ENCODE measurements around the gene FBXO9.
"Not testable (repeated sequence)": the region's sequence is repeated elsewhere in the genome, so short reads cannot be mapped to it uniquely, and the experiment has no call there.

Gene FBXO9

DNA sequence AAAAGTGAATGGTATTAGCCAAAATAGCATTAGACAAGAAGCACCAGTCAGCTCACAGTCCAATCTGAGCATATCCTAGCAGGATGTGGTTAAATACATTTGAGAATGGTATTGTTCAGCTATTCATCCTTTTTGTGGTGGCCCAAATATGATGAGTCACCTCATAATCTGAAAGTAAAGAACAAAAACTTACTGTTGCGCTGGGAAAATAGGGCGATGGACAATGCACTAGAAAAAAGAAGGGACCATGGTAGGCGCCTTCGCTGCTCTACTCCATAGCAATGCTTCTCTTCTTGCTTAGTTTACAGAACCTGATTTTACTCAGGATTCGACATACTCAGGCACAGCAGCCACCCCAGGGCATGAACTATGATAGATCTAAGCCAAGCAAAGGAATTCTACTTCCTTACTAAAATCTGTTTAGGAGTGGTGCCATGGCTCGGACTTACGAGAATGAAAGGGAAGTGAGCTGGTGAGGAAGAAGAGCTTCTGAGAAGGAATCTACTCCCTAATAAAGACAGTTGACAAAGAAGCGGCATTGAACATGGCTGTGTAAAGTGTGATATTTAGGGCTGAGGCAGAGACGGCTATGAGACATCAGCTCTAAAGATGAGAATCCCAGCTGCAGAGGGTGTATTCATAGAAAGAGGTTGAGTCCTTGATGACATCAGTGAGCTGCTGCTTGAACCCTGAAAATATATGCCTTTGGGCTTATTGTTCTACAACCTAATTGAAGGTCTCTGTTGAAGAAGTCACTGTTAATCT is 16.6 kb upstream of the FBXO9 start:
- peak; percentile 90 for DNase-seq (ENCODE audit: low read depth)

- no peak for DNase-seq (ENCODE audit: low read depth)
Observed at GRCh38 chr6:53049415-53049814, 15.8 kb upstream of the FBXO9 start.

GRCh38 chr6:53052152-53052551 is 13.1 kb upstream of the FBXO9 start:
- DNase-seq (ENCODE audit: low read depth) = not testable (repeated sequence)

DNA sequence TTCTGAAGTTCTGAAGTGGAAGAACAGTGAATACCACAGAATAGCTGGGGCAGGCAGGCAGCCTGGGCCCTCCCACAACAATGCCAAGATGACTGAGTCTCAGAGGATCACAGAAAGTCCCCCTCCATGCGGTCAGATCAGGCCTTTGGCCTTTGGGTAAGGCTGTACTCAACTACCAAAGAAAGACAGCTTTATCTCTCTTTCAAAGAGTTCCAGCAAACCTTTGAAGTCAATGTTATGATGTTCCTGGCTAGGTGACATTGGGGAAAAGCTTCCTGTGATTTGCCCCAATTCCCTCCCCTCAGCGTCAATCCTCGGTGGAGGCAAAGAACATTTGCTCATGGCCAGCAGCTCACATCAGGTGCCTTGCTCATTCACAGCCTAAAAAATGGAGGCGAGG is 10.7 kb upstream of the FBXO9 start:
- no peak for DNase-seq (ENCODE audit: low read depth)

DNA sequence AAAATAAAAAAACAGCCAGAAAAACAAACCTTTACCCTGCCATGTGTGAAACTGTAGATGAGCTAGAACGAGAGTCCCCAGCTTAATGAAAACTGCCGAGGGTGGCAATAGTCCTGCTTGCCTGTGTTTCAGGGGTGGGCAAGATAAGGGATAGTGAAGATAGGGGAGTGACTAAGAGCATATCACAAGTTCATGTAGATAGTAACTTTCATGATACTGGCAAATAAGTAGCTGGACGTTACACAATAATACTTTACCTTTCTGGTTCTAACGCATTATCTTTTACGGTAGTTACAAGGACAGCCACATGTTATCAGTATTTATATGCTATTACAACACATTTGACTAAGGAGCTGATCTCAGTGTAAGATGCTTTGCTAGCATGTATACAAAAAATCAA is 9.3 kb upstream of the FBXO9 start:
- DNase-seq (ENCODE audit: low read depth) = no peak

DNA sequence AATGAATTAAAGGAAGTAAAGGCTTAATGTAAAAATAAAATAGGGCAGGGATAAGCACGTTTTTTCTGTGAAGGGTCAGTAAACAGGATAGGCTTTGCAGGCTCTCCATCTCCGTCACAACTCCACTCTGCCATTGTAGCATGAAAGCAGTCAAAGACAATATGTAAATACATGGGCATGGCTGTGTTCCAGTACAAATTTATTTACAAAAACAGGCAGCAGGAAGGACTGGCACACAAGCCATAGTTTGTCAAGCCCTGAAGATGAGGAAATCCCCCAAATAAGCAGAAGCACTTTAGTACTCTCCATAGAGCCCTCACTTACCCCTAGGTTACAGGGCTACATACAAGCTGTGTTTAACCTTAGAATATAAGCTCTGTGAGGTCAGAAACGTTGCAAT is 8.9 kb upstream of the FBXO9 start:
- DNase-seq (ENCODE audit: low read depth) = no peak

GRCh38 chr6:53058388-53059195 is 6.6 kb upstream of the FBXO9 start:
- no peak for DNase-seq (ENCODE audit: low read depth)

GRCh38 chr6:53059648-53060589 is 5.3 kb upstream of the FBXO9 start:
- no peak for DNase-seq (ENCODE audit: low read depth)

- no peak for DNase-seq (ENCODE audit: low read depth)
Observed at GRCh38 chr6:53062169-53062539, 3.0 kb upstream of the FBXO9 start.

DNA sequence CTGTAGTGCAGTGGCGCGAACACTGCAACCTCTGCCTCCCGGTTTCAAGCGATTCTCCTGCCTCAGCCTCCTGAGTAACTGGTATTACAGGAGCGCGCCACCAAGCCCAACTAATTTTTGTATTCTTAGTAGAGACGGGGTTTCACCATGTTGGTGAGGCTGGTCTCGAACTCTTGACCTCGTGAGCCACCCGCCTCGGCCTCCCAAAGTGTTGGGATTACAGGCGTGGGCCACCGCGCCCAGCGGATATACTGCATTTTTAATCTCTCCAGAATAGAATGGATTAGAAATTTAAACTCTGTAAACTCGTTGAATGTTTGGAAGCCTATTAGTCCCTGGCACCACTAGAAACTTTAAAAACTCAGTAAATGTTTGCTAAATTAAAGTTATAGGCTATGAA is 949 bp upstream of the FBXO9 start:
- DNase-seq (ENCODE audit: low read depth) = not testable (repeated sequence)

DNA sequence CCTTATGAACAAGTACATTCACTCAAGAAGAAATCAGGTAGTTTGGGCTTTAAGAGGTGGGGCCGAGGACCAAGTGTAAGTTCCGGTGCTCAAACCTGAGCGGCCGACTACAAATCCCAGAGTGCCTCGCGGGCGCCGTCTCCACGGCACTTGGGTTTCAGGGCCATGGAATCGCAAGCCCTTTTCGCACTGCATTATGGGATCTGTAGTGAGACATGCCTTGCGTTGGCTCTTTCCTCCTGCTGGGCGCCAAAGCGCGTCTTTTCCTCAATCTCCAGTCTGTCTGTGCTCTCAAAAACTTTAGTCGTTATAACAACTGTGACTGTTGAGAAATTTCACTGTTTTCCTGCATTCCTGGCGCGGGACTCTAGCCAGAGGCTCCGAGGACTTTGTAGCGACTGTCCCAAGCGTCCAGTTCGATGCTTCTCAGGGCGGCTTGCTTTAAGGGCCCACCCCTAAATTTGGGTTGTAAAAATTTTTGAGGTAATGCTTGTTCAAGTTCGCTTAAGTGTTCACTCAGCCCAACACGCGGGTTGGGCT is 408 bp upstream of the FBXO9 start:
- peak; percentile 99 for DNase-seq (ENCODE audit: low read depth)

- DNase-seq (ENCODE audit: low read depth) = peak; percentile 36
Observed at GRCh38 chr6:53066077-53066417, 843 bp downstream of the FBXO9 start.

- DNase-seq (ENCODE audit: low read depth) = peak; percentile 50
Observed at GRCh38 chr6:53066874-53067706, 1.9 kb downstream of the FBXO9 start.

DNA sequence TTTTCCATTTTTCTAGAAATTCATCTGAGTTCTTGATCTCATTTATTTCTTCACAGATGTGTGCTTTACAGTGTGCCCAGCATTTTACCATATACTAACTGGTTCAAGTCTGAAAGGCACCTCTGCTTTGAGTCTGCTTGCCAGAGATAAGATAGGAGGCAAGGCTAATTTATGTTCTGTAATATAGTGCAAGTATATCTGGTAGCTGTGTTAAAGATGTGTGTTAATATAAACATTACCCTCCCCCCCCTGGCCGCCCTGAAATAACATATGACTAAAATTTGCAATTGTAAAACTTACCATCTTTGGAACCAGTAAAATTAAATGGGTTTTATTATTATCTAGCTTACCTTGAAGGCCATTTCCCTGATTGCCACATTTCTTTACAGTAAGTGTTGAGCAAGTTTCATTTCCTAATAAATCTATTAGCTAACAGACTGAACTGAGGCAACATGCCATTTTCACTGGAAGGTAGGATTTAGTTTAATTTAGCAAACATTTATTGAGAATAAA is 2.7 kb downstream of the FBXO9 start:
- DNase-seq (ENCODE audit: low read depth) = peak; percentile 46

DNA sequence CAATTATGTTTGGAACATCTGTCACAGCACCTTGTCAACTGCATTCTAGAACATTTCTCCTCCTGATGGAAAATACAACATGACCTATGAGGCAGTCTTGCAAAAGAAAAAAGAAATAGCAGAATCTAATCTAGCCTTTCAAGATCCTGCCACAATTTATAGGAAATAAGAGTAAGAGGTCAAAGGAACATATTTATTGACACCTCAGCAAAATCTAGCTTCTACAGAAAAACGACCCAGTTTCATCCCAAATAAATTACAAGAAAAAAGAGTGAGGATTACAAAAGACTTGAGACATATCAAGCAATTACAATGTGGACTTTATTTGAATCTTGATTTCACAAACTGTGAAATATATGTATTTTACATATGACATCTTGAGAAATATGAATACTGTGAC is 4.2 kb downstream of the FBXO9 start:
- no peak for DNase-seq (ENCODE audit: low read depth)

GRCh38 chr6:53070806-53071205 is 5.6 kb downstream of the FBXO9 start:
- no peak for DNase-seq (ENCODE audit: low read depth)

GRCh38 chr6:53074347-53074746 is 9.1 kb downstream of the FBXO9 start:
- no peak for DNase-seq (ENCODE audit: low read depth)

DNA sequence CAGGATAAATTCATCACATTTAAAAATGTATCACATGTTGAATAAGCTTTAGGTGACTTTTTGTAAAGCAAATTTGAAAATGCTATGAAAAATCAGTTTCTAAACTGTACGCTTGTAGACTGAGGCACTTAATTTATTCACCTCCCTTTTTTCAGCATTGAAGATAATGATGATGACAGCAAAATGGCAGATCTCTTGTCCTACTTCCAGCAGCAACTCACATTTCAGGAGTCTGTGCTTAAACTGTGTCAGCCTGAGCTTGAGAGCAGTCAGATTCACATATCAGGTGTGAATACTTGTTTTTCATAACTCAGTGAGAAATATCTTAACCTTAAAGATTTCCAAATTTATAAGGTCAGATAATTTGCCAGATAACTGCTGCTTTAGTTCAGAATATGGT is 15.6 kb downstream of the FBXO9 start:
- DNase-seq (ENCODE audit: low read depth) = no peak

GRCh38 chr6:53086302-53086701 is 21.1 kb downstream of the FBXO9 start:
- DNase-seq (ENCODE audit: low read depth) = no peak

- DNase-seq (ENCODE audit: low read depth) = no peak
Observed at GRCh38 chr6:53089948-53090347, 24.7 kb downstream of the FBXO9 start.

- peak; percentile 51 for DNase-seq (ENCODE audit: low read depth)
Observed at GRCh38 chr6:53090576-53090975, 25.4 kb downstream of the FBXO9 start.
